Smooth muscle cell (in vitro differentiated cells): ENCODE results near the gene SLX4IP. TPM values are rescaled to one million over a fixed set of nuclear protein-coding genes. Genes with fewer than 3 reads are reported as not detected.
"Not testable (repeated sequence)": the region's sequence is repeated elsewhere in the genome, so short reads cannot be mapped to it uniquely, and the experiment has no call there.

Experiments
- DNase-seq: peaks from one replicate; lab custom pipeline; 2025; ENCODE audit not compliant: unreplicated experiment; lab: John Stamatoyannopoulos, UW
- H2AFZ ChIP-seq: fragments of 200-600 bp; sonication (generic); 2 replicates; pipeline ENCODE4 v1.6.0; 2016; ENCODE audit warnings: antibody characterized with exemption, low read depth, mild to moderate bottlenecking
- H3F3A ChIP-seq: fragments of 200-600 bp; sonication (generic); 2 replicates; pipeline ENCODE4 v1.6.0; 2017; ENCODE audit warnings: antibody characterized with exemption, low read depth
- H3K27ac ChIP-seq: fragments of 200-600 bp; sonication (generic); 2 replicates; pipeline ENCODE4 v1.5.1; 2016; ENCODE audit warnings: low read depth, mild to moderate bottlenecking
- H3K27me3 ChIP-seq: fragments of 200-600 bp; sonication (generic); 2 replicates; pipeline ENCODE4 v1.6.1; 2016; ENCODE audit warnings: low read depth, mild to moderate bottlenecking
- H3K36me3 ChIP-seq: fragments of 200-600 bp; sonication (generic); 2 replicates; pipeline ENCODE4 v1.5.1; 2016; ENCODE audit warnings: low read depth
- H3K4me1 ChIP-seq: fragments of 200-600 bp; sonication (generic); 2 replicates; pipeline ENCODE4 v1.5.1; 2016; ENCODE audit warnings: low read depth
- H3K4me2 ChIP-seq: fragments of 200-600 bp; sonication (generic); 2 replicates; pipeline ENCODE4 v1.6.0; 2016; ENCODE audit warnings: mild to moderate bottlenecking
- H3K4me3 ChIP-seq: fragments of 200-600 bp; sonication (generic); 2 replicates; pipeline ENCODE4 v1.5.1; 2016; ENCODE audit warnings: mild to moderate bottlenecking
- H3K79me2 ChIP-seq: fragments of 200-600 bp; sonication (generic); 2 replicates; pipeline ENCODE4 v1.6.0; 2016; ENCODE audit warnings: low read depth, mild to moderate bottlenecking
- H3K9ac ChIP-seq: fragments of 200-600 bp; sonication (generic); 2 replicates; pipeline ENCODE4 v1.6.0; 2016; ENCODE audit warnings: low read depth
- H3K9me3 ChIP-seq: fragments of 200-600 bp; sonication (generic); replicated peaks from 2 replicates; pipeline ENCODE4 v1.5.1; 2016; ENCODE audit warnings: low read depth
- H4K20me1 ChIP-seq: fragments of 200-600 bp; sonication (generic); 2 replicates; pipeline ENCODE4 v1.6.0; 2016; ENCODE audit warnings: low read depth
- WGBS: methylation state at CpG from one replicate; pipeline ENCODE4 v1.1.7; 2016; ENCODE audit warnings: low lambda C conversion rate; 5-methylcytosine and 5-hydroxymethylcytosine counted together
- polyA plus RNA-seq: library from polyadenylated mRNA; unstranded; fragments of >200 nt; fragmentation: Nextera tagmentation; extraction: Ambion mirVana; gene quantifications from 2 replicates; pipeline ENCODE4 v1.2.1, GENCODE V29; 2016
- total RNA-seq: library from RNA; depleted of rRNA; stranded (reverse); fragments of >200 nt; gene quantifications from 2 replicates; pipeline ENCODE4 v1.2.3, GENCODE V29; 2014
- TF ChIP-seq, protein P1 (sequence below): fragments of 200-600 bp; sonication (generic); IDR thresholded peaks from 2 replicates; pipeline ENCODE4 v1.5.1; 2017; ENCODE audit warnings: borderline replicate concordance, mild to moderate bottlenecking, antibody characterized with exemption; ENCODE audit not compliant: insufficient read depth, poor library complexity, severe bottlenecking

SLX4IP gene
- total and polyA plus RNA-seq, 2 experiments from 2014 or later, result 1.2 to 6.2 TPM

DNA sequence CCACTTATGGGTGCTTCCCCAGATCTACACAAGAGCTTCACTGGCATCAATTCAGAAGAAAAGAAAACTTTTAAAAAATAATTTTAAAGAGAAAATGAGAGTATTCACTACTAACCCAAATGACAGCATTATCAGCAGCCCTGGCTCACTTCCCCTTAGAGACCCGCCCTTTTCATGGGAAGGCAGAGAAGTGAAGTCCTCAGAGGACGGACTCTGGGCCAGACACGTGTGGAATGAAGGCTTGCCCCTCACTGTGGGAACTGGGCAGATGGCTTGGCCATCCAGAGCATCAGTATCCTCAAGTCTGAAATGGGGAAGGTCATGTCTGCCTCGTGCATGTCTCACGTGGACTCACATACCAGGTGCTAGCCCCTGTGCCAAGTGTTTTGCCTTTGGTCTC is 175.1 kb downstream of the SLX4IP start:
- no peak overlapping the region for H2AFZ ChIP-seq
- DNase-seq, result no peak
- H4K20me1 ChIP-seq, result no peaks in the 10 kb centered on the region
- no peaks in the 10 kb centered on the region for H3K27me3 ChIP-seq
- no peak overlapping the region for H3K9ac ChIP-seq
- H3K4me3 ChIP-seq, result no peak overlapping the region
- peak overlapping the region; percentile 2 for H3K4me2 ChIP-seq
- WGBS, result 89% methylated on average over 5 of the region's 5 CpGs
- peaks cover 4% of the 10 kb centered on the region for H3F3A ChIP-seq
- H3K4me1 ChIP-seq, result peaks cover 11% of the 10 kb centered on the region
- TF ChIP-seq, protein P1, sequence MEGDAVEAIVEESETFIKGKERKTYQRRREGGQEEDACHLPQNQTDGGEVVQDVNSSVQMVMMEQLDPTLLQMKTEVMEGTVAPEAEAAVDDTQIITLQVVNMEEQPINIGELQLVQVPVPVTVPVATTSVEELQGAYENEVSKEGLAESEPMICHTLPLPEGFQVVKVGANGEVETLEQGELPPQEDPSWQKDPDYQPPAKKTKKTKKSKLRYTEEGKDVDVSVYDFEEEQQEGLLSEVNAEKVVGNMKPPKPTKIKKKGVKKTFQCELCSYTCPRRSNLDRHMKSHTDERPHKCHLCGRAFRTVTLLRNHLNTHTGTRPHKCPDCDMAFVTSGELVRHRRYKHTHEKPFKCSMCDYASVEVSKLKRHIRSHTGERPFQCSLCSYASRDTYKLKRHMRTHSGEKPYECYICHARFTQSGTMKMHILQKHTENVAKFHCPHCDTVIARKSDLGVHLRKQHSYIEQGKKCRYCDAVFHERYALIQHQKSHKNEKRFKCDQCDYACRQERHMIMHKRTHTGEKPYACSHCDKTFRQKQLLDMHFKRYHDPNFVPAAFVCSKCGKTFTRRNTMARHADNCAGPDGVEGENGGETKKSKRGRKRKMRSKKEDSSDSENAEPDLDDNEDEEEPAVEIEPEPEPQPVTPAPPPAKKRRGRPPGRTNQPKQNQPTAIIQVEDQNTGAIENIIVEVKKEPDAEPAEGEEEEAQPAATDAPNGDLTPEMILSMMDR, result no peak
- no peaks in the 10 kb centered on the region for H3K79me2 ChIP-seq
- H3K9me3 ChIP-seq, result no peaks in the 10 kb centered on the region
- peak overlapping the region; percentile 25 for H3K27ac ChIP-seq
- H3K36me3 ChIP-seq, result no peaks in the 10 kb centered on the region

DNA sequence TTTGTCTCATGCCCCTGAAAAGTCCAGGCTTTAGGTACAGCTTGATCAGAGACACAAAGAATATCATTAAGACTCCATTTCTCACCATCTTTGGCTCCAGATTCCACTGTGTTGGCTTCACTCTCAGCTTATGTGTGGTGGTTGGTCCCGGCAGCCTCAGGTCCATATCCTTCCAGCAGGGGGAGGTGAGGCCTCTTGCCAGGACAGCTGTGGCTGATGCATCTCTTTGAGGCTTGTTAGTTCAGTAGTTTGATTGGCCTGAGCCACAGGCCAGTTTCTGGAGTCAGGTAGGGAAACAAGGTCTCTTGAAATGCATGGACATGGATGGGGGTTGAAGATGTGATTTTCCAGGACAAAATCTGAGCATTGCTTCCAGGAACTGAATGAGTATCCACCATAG is 176.3 kb downstream of the SLX4IP start:
- Histone ChIP-seq H2AFZ (no peak overlapping the region), H4K20me1 (no peaks in the 10 kb centered on the region), H3K4me1 (peaks cover 4% of the 10 kb centered on the region), H3K4me3 (no peak overlapping the region), H3F3A (no peaks in the 10 kb centered on the region), H3K4me2 (no peak overlapping the region), H3K9ac (no peak overlapping the region), H3K9me3 (no peaks in the 10 kb centered on the region), H3K79me2 (no peaks in the 10 kb centered on the region), H3K27ac (no peak overlapping the region), H3K36me3 (no peaks in the 10 kb centered on the region), H3K27me3 (no peaks in the 10 kb centered on the region)
- TF ChIP-seq, protein P1, result peak; percentile 42
- no peak for DNase-seq
- WGBS, result 43% methylated on average over 1 of the region's 1 CpG

DNA sequence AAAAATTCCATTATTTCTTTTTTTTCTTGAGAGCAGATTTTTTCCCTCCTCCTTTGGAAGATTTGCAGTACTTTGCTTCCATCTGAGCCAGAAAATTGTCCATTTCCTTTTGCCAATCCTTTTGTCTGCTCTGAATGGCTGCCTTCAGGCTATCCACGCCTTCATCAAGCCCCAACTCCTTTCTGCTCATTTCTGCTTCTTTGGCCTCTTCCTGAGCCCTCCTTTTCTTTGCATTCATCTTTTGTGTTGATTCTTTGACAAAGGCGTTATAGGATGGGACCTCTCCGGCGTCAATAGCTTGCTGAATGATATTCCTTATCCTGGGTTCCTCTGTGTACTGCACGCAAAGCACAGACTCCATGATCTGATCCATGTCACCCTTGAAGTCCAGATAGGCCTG is 178.3 kb downstream of the SLX4IP start:
- not testable (repeated sequence) for H3K9ac ChIP-seq, H3K79me2 ChIP-seq, H3K4me2 ChIP-seq, DNase-seq, H2AFZ ChIP-seq, H3K36me3 ChIP-seq, H4K20me1 ChIP-seq, H3F3A ChIP-seq, H3K27me3 ChIP-seq, H3K4me3 ChIP-seq, H3K9me3 ChIP-seq, H3K27ac ChIP-seq, H3K4me1 ChIP-seq
- WGBS, result 87% methylated on average over 5 of the region's 5 CpGs

DNA sequence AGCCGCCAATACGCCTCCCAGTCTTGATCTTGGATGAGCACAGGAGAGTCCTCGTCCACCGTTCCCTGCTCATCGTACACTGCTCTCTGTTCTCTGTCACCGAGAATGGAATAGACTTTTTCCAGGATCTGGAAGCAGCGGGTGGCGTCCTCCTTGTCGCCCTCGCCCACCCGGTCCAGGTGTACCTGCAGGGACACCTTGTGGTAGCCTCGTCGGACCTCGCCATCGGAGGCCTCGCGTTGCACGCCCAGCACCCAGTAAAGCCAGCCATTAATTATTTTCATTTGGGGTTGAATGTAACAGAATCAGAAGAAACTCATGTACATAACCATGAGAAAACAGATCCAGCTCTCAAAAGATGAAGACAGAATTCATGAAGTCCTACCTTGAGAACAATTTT is 178.8 kb downstream of the SLX4IP start:
- Histone ChIP-seq H3K4me3 (no peak overlapping the region), H4K20me1 (no peaks in the 10 kb centered on the region), H3K27me3 (no peaks in the 10 kb centered on the region), H3K9me3 (no peaks in the 10 kb centered on the region), H2AFZ (no peak overlapping the region), H3K4me1 (peaks cover 6% of the 10 kb centered on the region), H3F3A (no peaks in the 10 kb centered on the region), H3K9ac (no peak overlapping the region), H3K4me2 (no peak overlapping the region), H3K27ac (no peak overlapping the region), H3K36me3 (no peaks in the 10 kb centered on the region), H3K79me2 (no peaks in the 10 kb centered on the region)
- TF ChIP-seq, protein P1, result no peak
- no peak for DNase-seq
- WGBS, result 94% methylated on average over 18 of the region's 18 CpGs
